Testis (tissue), 3 donors: ENCODE data around the gene SRR. TPM values are rescaled to one million over a fixed set of nuclear protein-coding genes. Genes with fewer than 3 reads are reported as not detected.
"Not testable (repeated sequence)": the region's sequence is repeated elsewhere in the genome, so short reads cannot be mapped to it uniquely, and the experiment has no call there.

Experiments
- DNase-seq: peaks from one replicate; pipeline ENCODE4 v3.0.0-alpha.2; 2019
- H3K27ac ChIP-seq, 2 donors: fragments of 200-600 bp; sonication (generic); one replicate each; pipeline ENCODE4 v1.5.1; 2019
- H3K27me3 ChIP-seq: fragments of 200-600 bp; sonication (generic); one replicate; pipeline ENCODE4 v1.5.1; 2019
- H3K36me3 ChIP-seq: fragments of 200-600 bp; sonication (generic); one replicate; pipeline ENCODE4 v1.5.1; 2017; ENCODE audit warnings: low read depth; ENCODE audit errors: missing control alignments
- H3K4me1 ChIP-seq: fragments of 200-600 bp; sonication (generic); one replicate; pipeline ENCODE4 v1.5.1; 2019
- H3K4me3 ChIP-seq, 2 donors: fragments of 200-600 bp; sonication (generic); one replicate each; pipeline ENCODE4 v1.5.1; 2017 to 2019
- H3K9me3 ChIP-seq: fragments of 200-600 bp; sonication (generic); one replicate; pipeline ENCODE4 v1.5.1; 2017
- CTCF ChIP-seq, 3 experiments: fragments of 450-650 bp in 2 of 3; fragments of 200-600 bp in 1 of 3; sonication (generic) in 1 of 3; IDR thresholded peaks; one replicate each; pipeline ENCODE4 v1.5.1; 2016 to 2019; ENCODE audit warnings: antibody characterized with exemption in 3 of 3, mild to moderate bottlenecking in 2 of 3, moderate library complexity in 1 of 3
- POLR2A ChIP-seq: fragments of 450-650 bp; IDR thresholded peaks from one replicate; pipeline ENCODE4 v1.6.1; 2017; ENCODE audit warnings: antibody characterized with exemption, mild to moderate bottlenecking, moderate library complexity
- WGBS, 2 donors: methylation state at CpG; one replicate each; pipeline ENCODE4 v1.1.5; 2018; 5-methylcytosine and 5-hydroxymethylcytosine counted together
- intact Hi-C: fragments of 100-400 bp; cut with DNase I; formaldehyde crosslinking; loops from one replicate; pipeline ENCODE4 v1.15.1; 2023; ENCODE audit warnings: low total_unique reads
- polyA plus RNA-seq: library from polyadenylated mRNA; stranded (reverse); fragments of 350-450 nt; fragmentation: Illumina TruSeq; extraction: RNeasy Lipid Tissue Mini Kit (QIAGEN cat#74804); gene quantifications from one replicate; pipeline ENCODE4 v1.2.3, GENCODE V29; 2014; ENCODE audit warnings: low read depth, low replicate concordance; ENCODE audit not compliant: insufficient read depth
- total RNA-seq, 2 donors: library from RNA; depleted of rRNA; stranded (reverse); fragments of >200 nt; gene quantifications; one replicate each; pipeline ENCODE4 v1.2.3, GENCODE V29; 2016

Gene SRR
- total and polyA plus RNA-seq, 3 donors from 2014 or later, result 14.2 to 16.9 (median 16.1) TPM

GRCh38 chr17:2299756-2300155 lies 4.0 kb upstream of the SRR start:
- Histone ChIP-seq H3K4me1 (peaks cover 8% of the 10 kb centered on the region), H3K36me3 (no peaks in the 10 kb centered on the region), H3K27ac (no peak overlapping the region), H3K4me3 (no peak overlapping the region), H3K27me3 (no peaks in the 10 kb centered on the region), H3K9me3 (no peaks in the 10 kb centered on the region)
- no peak for DNase-seq
- TF ChIP-seq POLR2A (no peak), CTCF (IDR thresholded peaks at IDR 0.05) (no peak)
- intact Hi-C loops, result no loop called here
- 87 to 93% methylated on average over 22 of the region's 22 CpGs for WGBS, 2 donors

- H3K36me3 ChIP-seq, result no peaks in the 10 kb centered on the region
- WGBS, 2 donors, result 1 to 2% methylated on average over 12 of the region's 12 CpGs
- peaks cover 8% of the 10 kb centered on the region for H3K4me1 ChIP-seq
- H3K27ac ChIP-seq, result peak overlapping the region; percentile 91 to 93
- no peaks in the 10 kb centered on the region for H3K27me3 ChIP-seq
- intact Hi-C loops, result no loop called here
- H3K4me3 ChIP-seq, result peak overlapping the region; percentile 90 to 95
- TF ChIP-seq CTCF (IDR thresholded peaks at IDR 0.05), result no peak
- no peak for TF ChIP-seq POLR2A
- H3K9me3 ChIP-seq, result no peaks in the 10 kb centered on the region
- no peak for DNase-seq
Measured at GRCh38 chr17:2302778-2303203, 959 bp upstream of the SRR start.

GRCh38 chr17:2304931-2305330 lies 1.2 kb downstream of the SRR start:
- intact Hi-C loops, result no loop called here
- WGBS, 2 donors, result 80 to 86% methylated on average over 4 of the region's 4 CpGs

GRCh38 chr17:2309338-2310154 lies 5.8 kb downstream of the SRR start:
- intact Hi-C loops, result no loop called here
- no peaks in the 10 kb centered on the region for H3K9me3 ChIP-seq
- WGBS, 2 donors, result 59 to 65% methylated on average over 6 of the region's 6 CpGs
- H3K36me3 ChIP-seq, result no peaks in the 10 kb centered on the region
- no peak overlapping the region for H3K27ac ChIP-seq
- TF ChIP-seq CTCF (IDR thresholded peaks at IDR 0.05) (no peak), POLR2A (no peak)
- H3K27me3 ChIP-seq, result no peaks in the 10 kb centered on the region
- no peak for DNase-seq
- H3K4me3 ChIP-seq, result no peak overlapping the region
- H3K4me1 ChIP-seq, result no peaks in the 10 kb centered on the region

More at GRCh38 chr17:2304931-2305330, 1.2 kb downstream of the SRR start:
- Histone ChIP-seq H3K4me3 (no peak overlapping the region), H3K27me3 (no peaks in the 10 kb centered on the region), H3K9me3 (no peaks in the 10 kb centered on the region), H3K27ac (no peak overlapping the region), H3K36me3 (no peaks in the 10 kb centered on the region), H3K4me1 (peaks cover 8% of the 10 kb centered on the region)
- no peak for DNase-seq
- no peak for TF ChIP-seq POLR2A
- no peak for TF ChIP-seq CTCF (IDR thresholded peaks at IDR 0.05)

- H3K9me3 ChIP-seq, result no peaks in the 10 kb centered on the region
- no peaks in the 10 kb centered on the region for H3K36me3 ChIP-seq
- no peak for DNase-seq
- no peak overlapping the region for H3K4me3 ChIP-seq
- TF ChIP-seq CTCF (IDR thresholded peaks at IDR 0.05) (no peak), POLR2A (no peak)
- no peaks in the 10 kb centered on the region for H3K4me1 ChIP-seq
- H3K27ac ChIP-seq, result no peak overlapping the region
- WGBS, 2 donors, result 68 to 76% methylated on average over 5 of the region's 5 CpGs
- intact Hi-C loops, result no loop called here
- no peaks in the 10 kb centered on the region for H3K27me3 ChIP-seq
Measured at GRCh38 chr17:2312736-2313135, 9.0 kb downstream of the SRR start.

GRCh38 chr17:2316916-2317205 lies 13.1 kb downstream of the SRR start:
- H3K27me3 ChIP-seq, H3K4me3 ChIP-seq, DNase-seq, H3K36me3 ChIP-seq, H3K27ac ChIP-seq, H3K9me3 ChIP-seq, intact Hi-C loops, H3K4me1 ChIP-seq: not testable (repeated sequence)
- 64 to 66% methylated on average over 7 of the region's 7 CpGs for WGBS, 2 donors
